Activated naive CD8-positive, alpha-beta T cell treated with anti-CD3 and anti-CD28 coated beads, Interleukin-2, amount 50 U/mL, for 16 hours (primary cell): ENCODE data around the gene DNAL4.

ENCODE experiments used
- DNase-seq: peaks from one replicate; pipeline ENCODE4 v3.0.0-alpha.2; 2020; ENCODE audit warnings: low read depth, low spot score

The DNAL4 gene

DNA sequence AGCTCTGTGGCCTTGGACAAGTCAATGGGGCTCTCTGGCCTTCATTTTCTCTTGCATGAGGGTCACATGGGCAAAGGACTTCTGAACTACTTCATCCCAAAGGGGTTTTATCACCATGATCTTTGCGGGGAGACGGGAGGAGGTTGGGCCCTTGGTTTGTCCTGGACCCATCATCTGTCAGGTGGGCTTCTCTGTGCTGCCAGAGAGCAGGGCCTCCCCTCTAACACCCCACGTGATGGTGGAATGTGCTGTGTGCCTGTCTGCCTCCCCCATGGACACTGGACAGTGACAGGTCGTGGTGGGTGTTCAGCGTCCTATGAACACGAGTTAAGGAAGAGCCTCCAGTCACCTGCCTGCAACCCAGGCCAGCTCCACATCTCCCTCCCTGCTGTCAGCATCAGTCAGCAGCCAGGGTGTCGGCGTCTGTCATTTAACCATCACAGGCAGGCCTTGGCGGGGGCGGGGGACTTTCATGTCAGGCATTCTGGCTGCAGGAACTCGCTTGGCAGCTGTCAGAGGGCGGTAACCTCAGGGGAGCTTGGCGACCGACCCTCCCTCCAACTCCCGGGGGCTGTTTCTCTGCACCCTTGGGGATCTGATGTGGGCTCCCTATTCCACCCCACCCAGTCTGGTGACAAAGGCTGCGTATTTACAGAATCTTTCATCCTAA lies 35.5 kb downstream of the DNAL4 start:
- peak; percentile 62 for DNase-seq

GRCh38 chr22:38757464-38757757 lies 36.5 kb downstream of the DNAL4 start:
- no peak for DNase-seq

DNA sequence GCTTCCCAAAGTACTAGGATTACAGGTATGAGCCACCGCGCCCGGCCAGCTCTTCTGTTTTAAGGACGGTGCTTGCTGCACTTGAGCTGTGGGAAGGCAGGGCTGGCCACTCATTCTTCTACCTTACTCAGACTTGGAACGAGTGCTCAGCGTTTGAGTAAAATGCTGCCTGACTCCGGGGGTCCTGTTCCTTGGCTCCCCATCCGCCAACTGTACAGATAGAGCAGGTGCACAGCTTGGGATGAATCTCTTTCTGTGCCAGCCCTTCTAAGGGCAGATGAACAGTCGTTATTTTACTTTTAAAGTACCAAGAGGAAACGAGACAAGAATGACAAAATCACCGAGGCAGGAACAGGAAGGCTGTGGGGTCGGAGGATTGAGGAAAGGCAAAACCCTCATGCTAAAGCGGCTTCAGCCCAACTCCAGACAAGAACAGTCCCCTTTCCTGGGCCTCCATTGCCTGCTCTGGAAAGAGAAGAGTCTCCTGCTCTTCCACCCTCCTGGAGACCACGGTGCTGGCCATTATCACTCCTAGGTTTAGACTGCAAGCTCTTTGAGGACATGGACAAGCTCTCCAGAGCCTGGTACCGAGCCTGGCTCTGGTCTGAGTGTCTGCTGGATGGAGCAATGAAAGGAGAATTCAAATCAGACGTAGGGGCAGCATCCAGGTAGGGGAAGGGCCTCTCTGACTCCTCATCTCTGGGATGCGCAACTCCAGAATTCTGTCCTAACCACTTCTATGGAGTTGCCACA lies 37.1 kb downstream of the DNAL4 start:
- DNase-seq, result no peak

- DNase-seq, result peak; percentile 83
Observed at GRCh38 chr22:38755911-38756532, 37.9 kb downstream of the DNAL4 start, which contains the start of gene SUN2. Gene SUN2 (minus strand): TSS chr22:38755998. CDS start chr22:38752628, 3,370 bp downstream.

DNA sequence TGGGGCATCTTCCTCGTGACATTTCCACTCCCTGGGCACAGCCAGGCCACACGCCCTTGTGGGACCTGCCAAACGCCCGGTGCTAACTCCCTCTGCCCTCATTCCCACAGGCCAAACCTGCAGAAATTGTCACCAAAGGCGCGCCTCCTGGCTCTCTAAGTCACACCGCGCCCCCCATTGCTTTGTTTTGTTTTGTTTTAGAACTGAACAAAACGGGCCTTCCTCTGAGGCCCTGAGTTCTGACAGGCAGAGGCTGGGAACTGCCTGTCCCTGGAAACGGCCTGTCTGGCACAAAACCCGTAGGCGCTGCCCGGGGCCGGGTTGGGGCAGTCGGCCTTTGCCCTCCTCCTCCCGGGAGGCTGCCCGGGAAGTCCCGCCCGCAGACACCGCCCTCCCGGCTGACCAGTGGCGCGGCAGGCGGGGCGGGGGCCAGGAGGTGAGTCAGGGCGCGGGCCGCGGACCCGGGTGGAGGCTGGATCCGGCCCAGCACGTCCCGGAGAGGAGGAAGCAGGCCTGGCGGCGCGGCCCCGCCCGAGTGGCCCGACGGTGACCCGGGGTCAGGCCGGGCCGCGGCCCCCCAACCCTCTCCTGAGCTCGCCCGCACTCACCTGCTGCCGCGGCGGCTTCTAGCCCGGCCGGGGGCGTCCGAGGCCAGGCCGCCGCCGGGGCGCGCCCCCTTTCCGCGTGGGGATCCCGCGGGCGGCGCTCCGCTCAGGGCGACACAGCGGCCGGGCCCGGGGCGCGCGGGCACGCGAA lies 38.6 kb downstream of the DNAL4 start:
- DNase-seq, result no peak

DNA sequence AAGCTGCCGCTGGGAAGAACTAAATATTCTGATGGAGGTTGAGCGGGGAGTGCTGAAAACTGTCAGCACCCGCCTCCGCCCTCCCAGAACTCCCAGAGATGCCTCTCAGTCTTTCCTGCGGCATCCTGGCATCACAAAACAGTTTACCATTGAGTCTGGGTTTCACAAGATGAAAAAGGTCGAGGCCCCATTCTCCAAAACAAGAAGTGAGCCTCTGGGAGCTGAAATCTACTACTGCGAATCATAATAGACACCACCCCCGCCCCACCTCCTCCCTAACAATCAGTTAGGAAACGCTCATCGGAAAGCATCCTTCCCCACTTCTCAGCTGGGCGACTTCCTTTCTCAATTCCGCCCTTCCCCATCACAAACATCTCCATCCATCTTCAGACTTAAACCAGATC lies 39.2 kb downstream of the DNAL4 start:
- DNase-seq, result no peak

- no peak for DNase-seq
Observed at GRCh38 chr22:38753948-38754750, 39.8 kb downstream of the DNAL4 start.

DNA sequence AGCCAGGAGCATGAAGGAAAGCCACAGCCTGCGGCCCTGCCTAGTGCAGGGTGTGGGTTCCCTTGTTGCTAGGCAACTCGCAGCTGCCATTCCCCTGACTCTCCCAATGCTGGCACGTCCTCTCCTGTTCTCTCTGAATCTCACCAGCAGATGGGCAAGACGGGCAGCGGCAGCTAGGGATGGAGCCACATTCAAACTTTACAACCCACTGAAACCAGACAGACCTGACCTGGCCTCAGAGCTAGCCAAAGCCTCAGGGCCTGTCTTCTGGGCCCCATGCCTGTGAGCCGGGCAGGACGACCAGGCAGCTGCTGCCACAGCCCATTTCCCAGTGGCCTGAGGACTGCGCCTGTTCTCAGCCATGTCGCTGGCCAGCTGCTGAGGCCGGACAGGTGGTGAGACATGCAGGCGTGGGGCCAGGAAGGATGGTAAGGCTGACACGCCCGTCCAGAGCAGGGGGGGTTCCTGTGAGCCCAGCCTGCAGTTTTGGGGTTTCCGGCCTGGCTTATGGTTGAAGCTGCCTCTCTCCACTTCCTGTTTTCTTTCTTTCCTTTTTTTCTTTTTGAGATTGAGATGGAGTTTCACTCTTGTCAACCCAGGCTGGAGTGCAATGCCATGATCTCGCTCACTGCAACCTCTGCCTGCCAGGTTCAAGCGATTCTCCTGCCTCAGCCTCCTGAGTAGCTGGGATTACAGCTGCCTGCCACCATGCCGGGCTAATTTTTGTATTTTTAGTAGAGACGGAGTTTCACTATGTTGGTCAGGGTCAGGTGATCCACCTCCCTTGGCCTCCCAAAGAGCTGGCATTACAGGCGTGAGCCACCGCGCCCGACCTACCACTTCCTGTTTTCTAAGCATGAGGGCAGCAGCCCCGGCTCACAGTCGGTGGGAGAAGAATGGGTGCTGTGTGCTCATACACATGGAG lies 42.3 kb downstream of the DNAL4 start:
- no peak for DNase-seq

DNA sequence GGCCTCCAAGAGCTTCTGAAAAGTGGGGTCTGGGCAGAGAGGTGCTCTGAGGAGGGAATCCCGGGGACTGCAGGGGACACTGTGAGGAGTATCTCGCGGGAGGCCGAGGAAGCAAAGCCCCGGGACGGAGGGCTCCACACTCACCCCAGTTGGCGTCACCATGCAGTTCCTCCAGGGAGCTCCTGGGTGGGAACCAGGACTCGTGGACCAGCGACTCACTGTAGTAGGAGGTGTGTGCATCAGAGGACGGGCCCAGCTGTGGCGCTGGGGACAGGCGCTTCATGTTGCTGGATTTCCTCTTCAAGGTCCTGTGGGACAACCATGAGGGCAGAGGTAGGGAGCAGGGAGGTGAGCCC lies 42.9 kb downstream of the DNAL4 start:
- DNase-seq, result no peak

DNA sequence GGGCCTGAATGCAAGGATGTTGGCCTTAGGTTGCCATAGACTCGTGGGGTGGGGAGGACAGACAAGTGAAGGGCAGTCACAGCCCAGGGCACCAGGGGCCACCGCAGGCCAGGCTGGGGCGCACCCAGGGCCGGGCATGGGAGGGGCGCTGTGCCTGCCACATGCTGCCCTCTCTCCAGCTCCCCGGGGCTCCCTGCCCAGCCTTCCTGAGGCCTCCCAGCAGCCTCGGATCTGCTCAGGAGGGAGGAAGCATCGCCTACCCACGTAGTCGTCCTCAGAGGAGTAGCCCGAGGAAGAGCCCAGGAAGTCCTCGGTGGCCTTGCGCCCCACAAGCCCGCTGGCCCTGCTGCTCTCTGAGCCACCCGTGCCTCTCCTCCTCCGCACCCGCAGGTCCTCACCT lies 43.3 kb downstream of the DNAL4 start:
- DNase-seq, result no peak

DNA sequence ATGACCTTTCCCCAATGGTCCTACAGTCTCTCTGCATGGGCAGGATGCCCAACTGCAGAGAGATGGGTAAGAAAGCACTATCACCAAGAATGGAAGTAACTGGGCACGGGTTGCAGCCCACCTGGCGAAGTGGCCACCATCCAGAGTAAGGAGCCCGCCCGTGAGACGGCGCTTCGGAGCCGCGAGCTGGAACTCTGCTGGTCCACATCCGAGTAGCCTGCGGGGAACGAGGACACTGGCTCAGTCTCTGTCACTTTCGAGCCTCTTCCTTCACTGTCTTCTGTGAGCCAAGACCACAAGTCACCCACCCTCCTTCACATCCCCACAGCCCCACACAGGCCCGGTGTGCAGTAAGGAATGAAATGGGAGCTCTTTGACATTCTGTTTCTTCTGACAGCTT lies 43.8 kb downstream of the DNAL4 start:
- no peak for DNase-seq

DNA sequence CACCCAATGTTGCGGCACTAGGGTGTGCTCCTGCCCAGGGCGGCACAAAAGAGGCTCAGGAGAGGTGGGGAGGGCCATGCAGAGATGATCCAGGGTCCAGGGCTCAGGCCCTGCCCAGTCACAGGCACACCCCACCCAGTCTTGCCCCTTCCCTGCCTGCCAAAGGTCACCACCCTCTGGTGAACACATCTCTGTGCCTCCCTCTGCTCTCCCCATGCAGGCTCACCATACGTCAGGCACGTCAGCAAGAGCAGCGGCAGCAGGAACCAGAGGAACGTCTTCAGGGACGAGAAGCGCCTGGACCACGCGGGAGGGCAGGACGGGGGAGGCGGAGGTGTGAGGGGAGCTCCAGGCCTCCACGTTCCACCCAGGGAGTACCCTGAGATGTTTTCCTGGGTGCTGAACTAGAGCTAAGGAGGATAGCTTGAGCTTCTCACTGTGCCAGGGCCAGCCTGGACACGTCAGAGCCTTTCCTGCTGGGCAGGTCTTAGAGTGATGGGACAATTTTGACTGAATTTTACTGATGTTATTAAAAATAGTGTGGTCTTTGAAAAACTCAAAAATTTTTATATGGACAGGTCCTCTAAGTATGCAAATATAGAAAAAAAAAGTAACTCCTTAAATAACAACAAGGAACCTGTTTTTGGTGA lies 45.3 kb downstream of the DNAL4 start:
- no peak for DNase-seq

DNA sequence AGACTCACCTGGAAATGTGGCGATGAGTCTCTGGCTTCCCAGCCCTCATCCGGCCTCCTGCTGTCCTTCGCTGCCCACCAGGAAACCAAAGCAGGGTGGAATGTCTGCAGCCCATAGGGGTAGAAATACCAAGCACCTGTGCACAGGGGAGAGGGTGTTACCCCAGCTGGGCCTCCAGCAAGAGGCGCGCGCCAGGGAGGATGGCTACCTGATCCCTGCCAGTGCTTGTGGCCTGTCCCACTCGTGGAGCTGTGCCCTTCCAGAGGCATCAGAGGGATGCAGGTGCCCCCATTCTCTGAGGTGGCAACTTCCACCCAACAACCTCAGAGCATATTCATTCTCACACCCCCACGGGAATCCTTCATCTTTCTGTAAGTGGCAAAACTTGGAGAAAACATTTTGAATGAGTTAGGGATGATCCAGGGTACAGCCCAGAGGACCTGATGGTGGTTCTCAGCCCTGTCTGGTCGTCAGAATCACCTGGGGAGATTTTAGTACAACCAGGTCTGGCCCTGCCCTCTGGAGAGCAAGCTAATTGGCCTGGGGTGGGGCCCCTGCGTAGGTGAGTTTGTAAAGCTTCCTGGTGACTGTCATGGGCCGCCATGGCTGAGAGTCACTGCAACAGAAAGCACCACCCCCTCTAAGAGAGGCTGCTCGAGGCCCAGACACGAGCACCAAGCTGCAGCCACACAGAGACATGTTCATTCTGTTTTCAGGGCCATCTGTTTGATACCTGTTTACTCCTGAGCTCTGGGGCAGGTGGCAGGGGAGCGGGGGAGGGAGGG lies 48.1 kb downstream of the DNAL4 start:
- DNase-seq, result no peak

DNA sequence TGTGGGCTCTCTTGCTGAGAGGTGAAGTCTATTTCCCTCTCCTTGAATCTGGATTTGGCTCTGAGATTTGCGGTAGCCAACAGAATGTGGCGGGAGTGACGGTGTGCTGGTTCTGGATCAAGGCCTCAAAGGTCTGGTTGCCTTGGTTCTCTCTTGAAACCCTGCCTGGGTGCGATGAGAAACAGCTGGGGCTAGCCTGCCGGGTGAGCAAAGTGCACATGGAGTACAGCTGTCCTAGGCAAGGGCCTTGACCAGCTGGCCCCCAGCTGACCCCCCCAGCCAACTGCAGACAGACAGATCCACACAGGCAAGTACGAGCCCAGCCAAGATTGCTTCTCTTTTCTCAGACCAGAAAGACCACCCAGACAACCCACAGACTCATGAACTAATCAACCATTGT lies 49.0 kb downstream of the DNAL4 start:
- DNase-seq, result no peak

DNA sequence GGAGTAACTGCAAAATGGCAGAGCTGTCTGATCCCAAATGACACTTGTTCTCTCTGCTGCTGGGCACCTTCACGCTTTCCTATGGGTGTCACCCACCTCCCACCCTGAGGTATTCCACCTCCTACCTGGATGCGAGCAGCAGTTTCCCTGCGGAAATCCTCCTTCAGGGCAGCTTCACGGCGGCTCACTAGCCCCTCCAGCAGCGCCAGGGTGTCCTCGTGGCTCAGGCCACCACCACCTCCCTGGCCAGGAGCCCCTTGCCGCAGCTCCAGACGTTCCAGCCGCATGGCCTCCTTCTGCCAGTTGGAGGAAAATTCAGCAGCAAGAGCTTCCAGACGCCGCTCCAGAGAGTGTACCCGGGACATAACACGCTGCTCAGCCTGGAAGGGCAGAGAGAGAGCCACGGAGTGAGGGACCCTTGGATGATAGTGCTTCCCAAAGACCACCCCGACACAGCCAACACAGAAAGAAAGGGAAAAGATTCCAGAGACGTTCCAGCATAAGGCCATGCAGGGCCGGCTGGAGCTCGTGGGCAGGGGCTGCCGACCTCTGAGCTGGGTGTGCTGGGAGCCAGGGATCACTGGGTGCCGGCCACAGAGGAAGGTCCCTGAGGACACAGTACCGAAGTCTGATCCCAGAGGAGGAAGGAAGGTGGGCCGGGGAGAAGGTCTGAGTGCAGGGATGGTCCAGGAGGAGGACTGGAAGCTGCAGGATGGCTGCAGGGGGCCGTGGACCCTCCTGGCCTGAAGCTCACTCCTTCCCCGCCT lies 51.6 kb downstream of the DNAL4 start:
- DNase-seq, result no peak

DNA sequence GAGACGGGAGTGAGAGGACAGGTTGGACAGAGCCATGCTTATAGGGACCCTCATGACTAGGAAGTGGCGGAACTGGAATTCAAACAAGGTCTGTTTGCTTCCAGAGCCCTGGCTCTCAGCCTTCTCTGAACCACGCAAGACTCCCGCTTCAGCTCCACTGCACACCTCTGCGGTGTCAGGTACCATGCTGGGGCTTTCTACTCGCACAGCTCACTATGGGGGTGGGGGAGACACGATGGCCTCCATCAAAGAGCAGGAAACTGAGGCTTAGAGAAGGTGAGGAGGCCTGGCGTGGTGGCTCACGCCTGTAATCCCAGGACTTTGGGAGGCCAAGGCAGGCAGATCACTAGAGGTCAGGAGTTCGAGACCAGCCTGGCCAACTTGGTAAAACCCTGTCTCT lies 52.4 kb downstream of the DNAL4 start:
- no peak for DNase-seq

GRCh38 chr22:38741166-38741565 lies 52.8 kb downstream of the DNAL4 start:
- DNase-seq, result no peak

GRCh38 chr22:38740754-38741153 lies 53.2 kb downstream of the DNAL4 start:
- no peak for DNase-seq
